IPS-18a (cell line): ENCODE data around the gene GPC6.
"Not testable (repeated sequence)": the region's sequence is repeated elsewhere in the genome, so short reads cannot be mapped to it uniquely, and the experiment has no call there.

ENCODE experiments used
- H3K27ac ChIP-seq: one replicate; pipeline ENCODE4 v1.5.1; 2013; ENCODE audit warnings: low read length
- H3K27me3 ChIP-seq: one replicate; pipeline ENCODE4 v1.6.1; 2013; ENCODE audit warnings: mild to moderate bottlenecking, low read length; ENCODE audit not compliant: control insufficient read depth, insufficient read depth
- H3K36me3 ChIP-seq: one replicate; pipeline ENCODE4 v1.6.1; 2013; ENCODE audit warnings: low read depth, low read length; ENCODE audit not compliant: control insufficient read depth
- H3K4me1 ChIP-seq: one replicate; pipeline ENCODE4 v1.6.1; 2013; ENCODE audit warnings: low read depth, low read length; ENCODE audit not compliant: control insufficient read depth
- H3K4me3 ChIP-seq: one replicate; pipeline ENCODE4 v1.5.1; 2013; ENCODE audit warnings: low read length
- H3K9ac ChIP-seq: one replicate; pipeline ENCODE4 v1.6.1; 2013; ENCODE audit warnings: mild to moderate bottlenecking, low read length, moderate library complexity
- H3K9me3 ChIP-seq: one replicate; pipeline ENCODE4 v1.6.1; 2013; ENCODE audit warnings: low read depth, low read length; ENCODE audit not compliant: control insufficient read depth

GPC6 gene

GRCh38 chr13:94196413-94196812 is 969.8 kb downstream of the GPC6 start:
- H3K36me3 ChIP-seq: no peaks in the 10 kb centered on the region
- no peak overlapping the region for H3K4me3 ChIP-seq
- H3K9me3 ChIP-seq: no peaks in the 10 kb centered on the region
- no peak overlapping the region for H3K9ac ChIP-seq
- no peaks in the 10 kb centered on the region for H3K27me3 ChIP-seq
- no peak overlapping the region for H3K27ac ChIP-seq
- H3K4me1 ChIP-seq: no peaks in the 10 kb centered on the region

- Histone ChIP-seq H3K27ac (no peak overlapping the region), H3K9me3 (no peaks in the 10 kb centered on the region), H3K4me1 (no peaks in the 10 kb centered on the region), H3K9ac (no peak overlapping the region), H3K36me3 (no peaks in the 10 kb centered on the region), H3K4me3 (no peak overlapping the region), H3K27me3 (no peaks in the 10 kb centered on the region)
These were observed 972.1 kb downstream of the GPC6 start for GRCh38 chr13:94198681-94199080.

- Histone ChIP-seq H3K4me3 (no peak overlapping the region), H3K27ac (no peak overlapping the region), H3K36me3 (no peaks in the 10 kb centered on the region), H3K9ac (no peak overlapping the region), H3K9me3 (no peaks in the 10 kb centered on the region), H3K4me1 (no peaks in the 10 kb centered on the region), H3K27me3 (no peaks in the 10 kb centered on the region)
These were observed 972.5 kb downstream of the GPC6 start for GRCh38 chr13:94199135-94199534.

- H3K9ac ChIP-seq: no peak overlapping the region
- no peak overlapping the region for H3K27ac ChIP-seq
- H3K9me3 ChIP-seq: no peaks in the 10 kb centered on the region
- H3K4me3 ChIP-seq: no peak overlapping the region
- no peaks in the 10 kb centered on the region for H3K36me3 ChIP-seq
- H3K4me1 ChIP-seq: no peaks in the 10 kb centered on the region
- no peaks in the 10 kb centered on the region for H3K27me3 ChIP-seq
These were observed 974.4 kb downstream of the GPC6 start for GRCh38 chr13:94201022-94201421.

GRCh38 chr13:94204163-94204562 is 977.6 kb downstream of the GPC6 start:
- Histone ChIP-seq H3K27ac (no peak overlapping the region), H3K27me3 (no peaks in the 10 kb centered on the region), H3K9ac (no peak overlapping the region), H3K36me3 (no peaks in the 10 kb centered on the region), H3K9me3 (no peaks in the 10 kb centered on the region), H3K4me3 (no peak overlapping the region), H3K4me1 (no peaks in the 10 kb centered on the region)

- H3K4me1 ChIP-seq: no peaks in the 10 kb centered on the region
- no peaks in the 10 kb centered on the region for H3K9me3 ChIP-seq
- H3K27ac ChIP-seq: no peak overlapping the region
- no peaks in the 10 kb centered on the region for H3K27me3 ChIP-seq
- H3K9ac ChIP-seq: no peak overlapping the region
- H3K36me3 ChIP-seq: no peaks in the 10 kb centered on the region
- H3K4me3 ChIP-seq: no peak overlapping the region
These were observed 978.3 kb downstream of the GPC6 start for GRCh38 chr13:94204946-94205345.

GRCh38 chr13:94205896-94206295 is 979.3 kb downstream of the GPC6 start:
- no peaks in the 10 kb centered on the region for H3K4me1 ChIP-seq
- no peaks in the 10 kb centered on the region for H3K36me3 ChIP-seq
- no peaks in the 10 kb centered on the region for H3K27me3 ChIP-seq

GRCh38 chr13:94209117-94209516 is 982.5 kb downstream of the GPC6 start:
- Histone ChIP-seq H3K27ac (no peak overlapping the region), H3K27me3 (no peaks in the 10 kb centered on the region), H3K9me3 (no peaks in the 10 kb centered on the region), H3K9ac (no peak overlapping the region), H3K4me1 (no peaks in the 10 kb centered on the region), H3K4me3 (no peak overlapping the region), H3K36me3 (no peaks in the 10 kb centered on the region)

More at GRCh38 chr13:94205896-94206295, 979.3 kb downstream of the GPC6 start:
- Histone ChIP-seq H3K4me3 (no peak overlapping the region), H3K27ac (no peak overlapping the region), H3K9me3 (no peaks in the 10 kb centered on the region), H3K9ac (no peak overlapping the region)

GRCh38 chr13:94209913-94210312 is 983.3 kb downstream of the GPC6 start:
- H3K36me3 ChIP-seq, H3K4me1 ChIP-seq, H3K27ac ChIP-seq, H3K9ac ChIP-seq, H3K9me3 ChIP-seq, H3K4me3 ChIP-seq, H3K27me3 ChIP-seq: not testable (repeated sequence)

GRCh38 chr13:94210816-94211215 is 984.2 kb downstream of the GPC6 start:
- no peaks in the 10 kb centered on the region for H3K36me3 ChIP-seq
- H3K9ac ChIP-seq: no peak overlapping the region
- H3K4me1 ChIP-seq: no peaks in the 10 kb centered on the region
- no peaks in the 10 kb centered on the region for H3K27me3 ChIP-seq
- H3K4me3 ChIP-seq: no peak overlapping the region
- H3K27ac ChIP-seq: no peak overlapping the region
- no peaks in the 10 kb centered on the region for H3K9me3 ChIP-seq

- no peak overlapping the region for H3K4me3 ChIP-seq
- H3K9me3 ChIP-seq: no peaks in the 10 kb centered on the region
- H3K4me1 ChIP-seq: peaks cover 2% of the 10 kb centered on the region
- H3K9ac ChIP-seq: no peak overlapping the region
- no peaks in the 10 kb centered on the region for H3K36me3 ChIP-seq
- no peaks in the 10 kb centered on the region for H3K27me3 ChIP-seq
- no peak overlapping the region for H3K27ac ChIP-seq
These were observed 985.6 kb downstream of the GPC6 start for GRCh38 chr13:94212196-94212595.

GRCh38 chr13:94214121-94214520 is 987.5 kb downstream of the GPC6 start:
- Histone ChIP-seq H3K9me3 (no peaks in the 10 kb centered on the region), H3K4me3 (no peak overlapping the region), H3K27ac (no peak overlapping the region), H3K9ac (no peak overlapping the region), H3K27me3 (no peaks in the 10 kb centered on the region), H3K36me3 (no peaks in the 10 kb centered on the region), H3K4me1 (peaks cover 21% of the 10 kb centered on the region)
